PFSK-1 (cell line): Measurements from ENCODE around the gene RIPPLY1.

Source experiments
- FOXP2 ChIP-seq: optimal IDR thresholded peaks from 2 replicates; pipeline ENCODE3; 2011; ENCODE audit warnings: borderline replicate concordance, control low read depth, inconsistent platforms; ENCODE audit not compliant: insufficient read depth; ENCODE audit errors: extremely low read length, extremely low read depth
- POLR2AphosphoS5 ChIP-seq: IDR thresholded peaks from 2 replicates; pipeline ENCODE4 v1.6.1; 2012; ENCODE audit warnings: low read depth, mild to moderate bottlenecking, control low read depth, low read length, moderate library complexity
- SIN3A ChIP-seq: IDR thresholded peaks from 2 replicates; pipeline ENCODE4 v1.6.1; 2012; ENCODE audit warnings: mild to moderate bottlenecking, low read length, moderate library complexity, borderline replicate concordance; ENCODE audit not compliant: insufficient read depth
- TAF1 ChIP-seq: IDR thresholded peaks from 2 replicates; pipeline ENCODE4 v1.6.1; 2012; ENCODE audit warnings: low read length, control low read depth, borderline replicate concordance; ENCODE audit not compliant: insufficient read depth
- TF ChIP-seq, protein P1 (sequence below), 2 experiments: IDR thresholded peaks; 2 replicates each; pipeline versions ENCODE4 v1.6.1 to v1.8.0; 2011 to 2012; ENCODE audit warnings: low read depth in 2 of 2, low read length in 2 of 2, control low read depth in 1 of 2, inconsistent platforms in 1 of 2, mild to moderate bottlenecking in 1 of 2, moderate library complexity in 1 of 2; ENCODE audit not compliant: insufficient read depth in 1 of 2

The RIPPLY1 gene

DNA sequence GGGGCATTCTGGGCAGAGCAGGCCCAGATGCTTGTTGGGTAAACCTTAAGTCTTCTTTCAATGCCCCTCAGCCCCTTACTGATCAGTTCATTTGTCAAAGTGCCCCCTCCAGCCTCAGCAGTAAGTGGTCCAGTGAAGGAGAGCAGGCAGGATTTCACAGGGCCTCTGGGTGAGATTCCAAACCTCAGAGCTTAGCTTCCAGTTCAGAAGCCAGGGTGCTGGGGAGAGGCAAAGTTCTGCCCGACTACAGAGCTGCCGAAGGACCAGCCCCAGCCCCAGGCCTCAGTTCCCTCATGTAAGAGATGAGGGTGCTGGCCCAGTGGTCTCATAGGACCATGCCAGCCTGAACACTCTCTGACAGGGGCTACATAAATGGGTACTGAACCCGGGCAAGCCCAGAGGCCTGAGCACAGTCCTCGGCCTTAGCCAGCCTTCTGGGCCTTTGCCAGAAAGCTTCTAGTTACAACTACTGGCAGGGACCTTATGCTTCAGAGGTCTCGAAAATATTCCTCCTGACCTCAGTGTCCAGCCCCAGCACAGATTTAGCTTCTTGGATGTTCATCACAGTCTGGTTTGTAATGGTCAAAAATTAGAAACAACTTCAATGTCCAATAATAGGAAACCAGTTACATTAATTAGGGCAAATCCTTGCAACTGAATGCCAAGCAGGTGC, 851 bp upstream of the RIPPLY1 start:
- TF ChIP-seq, protein P1, sequence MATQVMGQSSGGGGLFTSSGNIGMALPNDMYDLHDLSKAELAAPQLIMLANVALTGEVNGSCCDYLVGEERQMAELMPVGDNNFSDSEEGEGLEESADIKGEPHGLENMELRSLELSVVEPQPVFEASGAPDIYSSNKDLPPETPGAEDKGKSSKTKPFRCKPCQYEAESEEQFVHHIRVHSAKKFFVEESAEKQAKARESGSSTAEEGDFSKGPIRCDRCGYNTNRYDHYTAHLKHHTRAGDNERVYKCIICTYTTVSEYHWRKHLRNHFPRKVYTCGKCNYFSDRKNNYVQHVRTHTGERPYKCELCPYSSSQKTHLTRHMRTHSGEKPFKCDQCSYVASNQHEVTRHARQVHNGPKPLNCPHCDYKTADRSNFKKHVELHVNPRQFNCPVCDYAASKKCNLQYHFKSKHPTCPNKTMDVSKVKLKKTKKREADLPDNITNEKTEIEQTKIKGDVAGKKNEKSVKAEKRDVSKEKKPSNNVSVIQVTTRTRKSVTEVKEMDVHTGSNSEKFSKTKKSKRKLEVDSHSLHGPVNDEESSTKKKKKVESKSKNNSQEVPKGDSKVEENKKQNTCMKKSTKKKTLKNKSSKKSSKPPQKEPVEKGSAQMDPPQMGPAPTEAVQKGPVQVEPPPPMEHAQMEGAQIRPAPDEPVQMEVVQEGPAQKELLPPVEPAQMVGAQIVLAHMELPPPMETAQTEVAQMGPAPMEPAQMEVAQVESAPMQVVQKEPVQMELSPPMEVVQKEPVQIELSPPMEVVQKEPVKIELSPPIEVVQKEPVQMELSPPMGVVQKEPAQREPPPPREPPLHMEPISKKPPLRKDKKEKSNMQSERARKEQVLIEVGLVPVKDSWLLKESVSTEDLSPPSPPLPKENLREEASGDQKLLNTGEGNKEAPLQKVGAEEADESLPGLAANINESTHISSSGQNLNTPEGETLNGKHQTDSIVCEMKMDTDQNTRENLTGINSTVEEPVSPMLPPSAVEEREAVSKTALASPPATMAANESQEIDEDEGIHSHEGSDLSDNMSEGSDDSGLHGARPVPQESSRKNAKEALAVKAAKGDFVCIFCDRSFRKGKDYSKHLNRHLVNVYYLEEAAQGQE (IDR thresholded peaks at IDR 0.05; ENCODE audit: insufficient read depth in 1 of 2, low read depth in 2 of 2, low read length in 2 of 2), result no peak
- TF ChIP-seq POLR2AphosphoS5, result no peak
- no peak for TF ChIP-seq TAF1
- no peak for TF ChIP-seq FOXP2
- no peak for TF ChIP-seq SIN3A

DNA sequence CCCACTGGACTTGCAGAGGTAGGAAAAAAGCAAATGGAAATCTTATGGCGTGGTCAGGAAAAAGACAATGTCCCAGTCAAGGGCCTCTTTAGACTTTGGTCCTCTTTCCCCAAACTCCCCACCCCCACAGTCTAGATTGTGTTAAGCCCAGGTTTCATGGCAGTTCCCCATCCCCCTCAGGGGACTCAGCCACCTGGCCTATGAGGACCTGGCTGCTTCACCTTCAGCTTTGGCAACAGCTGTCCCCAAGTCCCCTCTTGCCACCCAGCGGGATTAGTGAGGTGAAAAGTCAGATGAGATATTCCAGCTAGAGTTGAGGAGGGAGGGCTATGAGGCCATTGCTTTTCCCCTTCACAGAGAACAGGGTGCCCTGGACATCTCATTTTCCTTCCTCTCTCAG, 457 bp downstream of the RIPPLY1 start:
- TF ChIP-seq, protein P1 (IDR thresholded peaks at IDR 0.05; ENCODE audit: insufficient read depth in 1 of 2, low read depth in 2 of 2, low read length in 2 of 2), result no peak
- TF ChIP-seq POLR2AphosphoS5 (no peak), FOXP2 (no peak), SIN3A (no peak), TAF1 (no peak)

DNA sequence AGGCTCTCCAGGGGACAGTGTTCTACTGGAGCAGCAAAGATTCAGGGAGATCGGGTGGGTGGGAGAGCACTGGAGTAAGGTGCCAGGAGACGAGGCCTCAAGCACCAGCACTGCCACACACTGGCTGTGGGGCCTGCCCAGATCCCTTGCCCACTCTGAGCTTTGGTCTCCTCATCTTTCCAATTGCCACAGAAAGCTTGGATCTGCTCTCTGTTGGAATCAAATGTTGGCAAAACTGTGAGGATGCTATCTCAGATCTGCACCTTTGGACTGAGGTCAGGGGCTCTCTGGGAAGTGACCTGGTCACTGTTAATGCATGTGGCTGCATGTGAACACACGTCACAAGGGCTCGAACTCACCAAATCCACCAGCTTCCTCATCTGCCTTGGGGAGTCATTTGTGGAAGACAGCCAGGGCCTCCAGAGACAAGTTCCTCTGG, 1.3 kb downstream of the RIPPLY1 start:
- TF ChIP-seq POLR2AphosphoS5 (no peak), FOXP2 (no peak), SIN3A (no peak), TAF1 (no peak)
- TF ChIP-seq, protein P1 (IDR thresholded peaks at IDR 0.05; ENCODE audit: insufficient read depth in 1 of 2, low read depth in 2 of 2, low read length in 2 of 2), result no peak

DNA sequence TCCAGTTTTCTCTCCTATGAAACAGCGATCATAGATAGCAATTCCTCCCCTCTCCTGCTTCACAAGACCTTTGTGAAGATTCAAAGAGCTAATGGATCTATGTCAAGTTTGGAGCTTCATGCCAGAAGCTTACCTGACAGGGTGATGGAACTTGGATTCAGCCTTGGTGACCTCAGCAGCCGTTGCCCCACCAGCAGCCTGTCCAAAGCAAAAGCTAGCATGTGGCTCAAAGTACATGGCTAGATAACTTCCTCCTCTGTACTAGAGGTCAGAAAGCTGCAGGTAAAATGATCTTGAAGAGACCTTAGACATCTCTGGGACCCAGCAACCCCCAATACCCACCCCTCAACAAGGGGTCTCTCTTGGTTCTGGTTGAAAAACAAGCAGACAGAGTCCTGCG, 1.8 kb downstream of the RIPPLY1 start:
- TF ChIP-seq, protein P1 (IDR thresholded peaks at IDR 0.05; ENCODE audit: insufficient read depth in 1 of 2, low read depth in 2 of 2, low read length in 2 of 2), result no peak
- no peak for TF ChIP-seq FOXP2
- TF ChIP-seq TAF1, result no peak
- TF ChIP-seq SIN3A, result no peak
- TF ChIP-seq POLR2AphosphoS5, result no peak
